ENCODE results near the gene PTOV1. TPM values are rescaled to one million over a fixed set of nuclear protein-coding genes. Genes with fewer than 3 reads are reported as not detected.

The PTOV1 gene
- total and polyA plus RNA-seq, 12 donors, result 67.8 to 220 (median 91.4) TPM

DNA sequence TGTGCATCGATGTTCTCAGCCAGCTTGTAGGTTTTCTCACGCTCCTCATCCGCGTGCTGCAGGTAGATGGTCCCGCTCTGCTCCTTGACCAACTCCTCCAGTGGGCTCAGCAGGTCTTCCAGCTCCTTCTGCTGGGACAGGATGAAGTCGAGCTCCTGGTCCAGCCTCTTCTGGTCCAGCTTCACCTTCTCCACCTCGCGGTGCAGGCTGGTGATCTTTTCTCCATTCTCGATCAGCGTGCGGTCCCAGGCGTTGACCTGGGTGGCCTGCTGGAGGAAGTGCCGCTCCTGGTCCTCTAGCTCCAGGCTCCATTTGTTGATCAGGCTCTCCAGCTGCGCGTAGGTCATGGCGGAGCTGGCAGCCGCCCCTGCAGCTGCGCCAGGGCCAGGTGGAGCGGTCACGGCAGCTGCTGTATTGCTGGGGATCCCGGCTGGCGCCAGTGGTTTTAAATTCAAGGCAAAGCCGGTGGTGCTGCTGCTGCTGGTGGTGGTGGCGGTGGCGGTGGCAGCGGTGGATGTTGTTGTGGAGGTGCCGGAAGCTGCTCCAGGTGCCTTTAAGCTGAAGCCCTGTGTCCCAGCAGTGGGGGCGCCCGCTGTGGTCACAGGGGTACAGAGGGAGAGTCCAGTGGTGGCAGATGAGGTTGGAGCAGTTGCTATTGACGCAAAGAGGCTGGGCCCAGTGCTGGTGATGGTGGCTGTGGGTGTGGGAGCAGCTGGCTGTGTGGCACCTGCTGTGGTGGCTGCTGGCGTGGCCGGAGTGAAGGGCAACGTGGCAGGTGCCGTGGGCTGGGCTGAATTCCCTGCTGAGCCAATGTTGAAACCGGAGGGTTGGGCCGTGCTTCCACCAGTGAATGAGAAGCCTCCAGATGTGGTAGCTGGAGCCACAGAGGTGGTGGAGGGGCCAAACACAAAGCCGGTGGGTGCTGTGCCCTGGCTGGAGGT, 57.8 kb downstream of the PTOV1 start:
- DNase-seq (no peak), ATAC-seq (no peak)
- WGBS, 2 donors, result 96 to 98% methylated on average over 37 of the region's 37 CpGs
- Histone ChIP-seq H3K36me3 (peaks cover 0 to 68% (median 12%) of the 10 kb centered on the region in 9 donors), H3K4me3 (no peak overlapping the region), H3K4me1 (peaks cover 0 to 38% (median 8%) of the 10 kb centered on the region in 9 donors), H3K27ac (no peak overlapping the region), H3K27me3 (no peaks in the 10 kb centered on the region), H3K9me3 (no peaks in the 10 kb centered on the region)
- intact Hi-C loops (cut with DNase I), result no loop called here
- TF ChIP-seq, protein P1, sequence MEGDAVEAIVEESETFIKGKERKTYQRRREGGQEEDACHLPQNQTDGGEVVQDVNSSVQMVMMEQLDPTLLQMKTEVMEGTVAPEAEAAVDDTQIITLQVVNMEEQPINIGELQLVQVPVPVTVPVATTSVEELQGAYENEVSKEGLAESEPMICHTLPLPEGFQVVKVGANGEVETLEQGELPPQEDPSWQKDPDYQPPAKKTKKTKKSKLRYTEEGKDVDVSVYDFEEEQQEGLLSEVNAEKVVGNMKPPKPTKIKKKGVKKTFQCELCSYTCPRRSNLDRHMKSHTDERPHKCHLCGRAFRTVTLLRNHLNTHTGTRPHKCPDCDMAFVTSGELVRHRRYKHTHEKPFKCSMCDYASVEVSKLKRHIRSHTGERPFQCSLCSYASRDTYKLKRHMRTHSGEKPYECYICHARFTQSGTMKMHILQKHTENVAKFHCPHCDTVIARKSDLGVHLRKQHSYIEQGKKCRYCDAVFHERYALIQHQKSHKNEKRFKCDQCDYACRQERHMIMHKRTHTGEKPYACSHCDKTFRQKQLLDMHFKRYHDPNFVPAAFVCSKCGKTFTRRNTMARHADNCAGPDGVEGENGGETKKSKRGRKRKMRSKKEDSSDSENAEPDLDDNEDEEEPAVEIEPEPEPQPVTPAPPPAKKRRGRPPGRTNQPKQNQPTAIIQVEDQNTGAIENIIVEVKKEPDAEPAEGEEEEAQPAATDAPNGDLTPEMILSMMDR (IDR thresholded peaks at IDR 0.05), result no peak

GRCh38 chr19:49910179-49910578, 59.2 kb downstream of the PTOV1 start:
- intact Hi-C loops (cut with DNase I), result no loop called here
- Histone ChIP-seq H3K4me3 (no peak overlapping the region), H3K27me3 (no peaks in the 10 kb centered on the region), H3K36me3 (peaks cover 0 to 82% (median 13%) of the 10 kb centered on the region in 9 donors), H3K9me3 (peaks cover 0 to 1% (median 0%) of the 10 kb centered on the region in 11 donors), H3K27ac (peak overlapping the region in 2 of 10 donors; percentile 62 to 83), H3K4me1 (peaks cover 0 to 28% (median 8%) of the 10 kb centered on the region in 9 donors)
- TF ChIP-seq, protein P1 (IDR thresholded peaks at IDR 0.05), result no peak
- ATAC-seq (peak in 1 of 8 donors; percentile 14), DNase-seq (no peak)
- 94 to 99% methylated on average over 5 of the region's 5 CpGs for WGBS, 2 donors

Small RNA genes lying within 50 kb of the gene (microRNA-seq; reads per million reads assigned to microRNA genes)
- gene MIR4749, result 0 to 0.51 reads per million in 2 donors
- 0.51 to 0.60 reads per million in 2 donors for gene MIR4750
- 0 reads per million in 2 donors for gene MIR6800

Other genes with a start within 250 kb of the PTOV1 start
- 100 to 1,000 TPM in 7 of 10 donors, 10 to 100 TPM in 3; 90.4 to 141 (median 113) TPM for gene RRAS, start 211.0 kb upstream of the PTOV1 start, total RNA-seq
- 100 to 1,000 TPM; 208 to 215 TPM for gene RRAS, start 211.0 kb upstream of the PTOV1 start, polyA plus RNA-seq
- gene SCAF1, start 208.9 kb upstream of the PTOV1 start, total RNA-seq, result 10 to 100 TPM; 41.6 to 60.5 (median 45.2) TPM
- 10 to 100 TPM; 20.2 to 25.8 TPM for gene SCAF1, start 208.9 kb upstream of the PTOV1 start, polyA plus RNA-seq
- gene IRF3, start 185.3 kb upstream of the PTOV1 start, total RNA-seq, result 10 to 100 TPM; 22.3 to 39.4 (median 24.7) TPM
- gene IRF3, start 185.3 kb upstream of the PTOV1 start, polyA plus RNA-seq, result 10 to 100 TPM; 67.8 to 84.2 TPM
- gene BCL2L12, start 185.2 kb upstream of the PTOV1 start, total RNA-seq, result 10 to 100 TPM in 5 of 10 donors, 1 to 10 TPM in 5; 7.8 to 14.6 (median 9.8) TPM
- gene BCL2L12, start 185.2 kb upstream of the PTOV1 start, polyA plus RNA-seq, result 10 to 100 TPM in 1 of 2 donors, 1 to 10 TPM in 1; 8.6 to 19.6 TPM
- gene PRMT1, start 173.9 kb upstream of the PTOV1 start, total RNA-seq, result 100 to 1,000 TPM; 112 to 146 (median 127) TPM
- gene PRMT1, start 173.9 kb upstream of the PTOV1 start, polyA plus RNA-seq, result 100 to 1,000 TPM in 1 of 2 donors, 10 to 100 TPM in 1; 80.0 to 270 TPM
- gene ADM5, start 161.6 kb upstream of the PTOV1 start, total RNA-seq, result under 1 TPM; 0.16 to 0.74 (median 0.47) TPM
- 1 to 10 TPM; 1.1 to 1.6 TPM for gene ADM5, start 161.6 kb upstream of the PTOV1 start, polyA plus RNA-seq
- 1 to 10 TPM; 1.4 to 3.6 (median 1.9) TPM for gene CPT1C, start 160.0 kb upstream of the PTOV1 start, total RNA-seq
- 10 to 100 TPM in 1 of 2 donors, 1 to 10 TPM in 1; 4.8 to 10.7 TPM for gene CPT1C, start 160.0 kb upstream of the PTOV1 start, polyA plus RNA-seq
- gene TSKS, start 87.9 kb upstream of the PTOV1 start, total RNA-seq, result under 1 TPM in 8 of 10 donors, not detected in 2; 0.15 to 0.80 (median 0.36) TPM
- 1 to 10 TPM in 1 of 2 donors, under 1 TPM in 1; 0.64 to 3.4 TPM for gene TSKS, start 87.9 kb upstream of the PTOV1 start, polyA plus RNA-seq
- 100 to 1,000 TPM in 1 of 10 donors, 10 to 100 TPM in 9; 56.0 to 108 (median 62.6) TPM for gene AP2A1, start 84.2 kb upstream of the PTOV1 start, total RNA-seq
- 10 to 100 TPM; 36.1 to 96.3 TPM for gene AP2A1, start 84.2 kb upstream of the PTOV1 start, polyA plus RNA-seq
- gene FUZ, start 37.9 kb upstream of the PTOV1 start, total RNA-seq, result 10 to 100 TPM; 11.4 to 20.8 (median 14.4) TPM
- 10 to 100 TPM; 16.4 to 24.1 TPM for gene FUZ, start 37.9 kb upstream of the PTOV1 start, polyA plus RNA-seq
- gene MED25, start 32.9 kb upstream of the PTOV1 start, total RNA-seq, result 100 to 1,000 TPM in 1 of 10 donors, 10 to 100 TPM in 9; 39.7 to 110 (median 54.9) TPM
- 100 to 1,000 TPM in 1 of 2 donors, 10 to 100 TPM in 1; 39.5 to 149 TPM for gene MED25, start 32.9 kb upstream of the PTOV1 start, polyA plus RNA-seq
- gene PNKP, start 16.4 kb downstream of the PTOV1 start, total RNA-seq, result 10 to 100 TPM; 24.0 to 43.9 (median 34.6) TPM
- 10 to 100 TPM; 31.8 to 91.7 TPM for gene PNKP, start 16.4 kb downstream of the PTOV1 start, polyA plus RNA-seq
- gene AKT1S1, start 26.2 kb downstream of the PTOV1 start, total RNA-seq, result 10 to 100 TPM; 26.0 to 51.9 (median 32.4) TPM
- gene AKT1S1, start 26.2 kb downstream of the PTOV1 start, polyA plus RNA-seq, result 10 to 100 TPM; 42.6 to 48.1 TPM
- 10 to 100 TPM; 40.6 to 57.9 (median 50.6) TPM for gene TBC1D17, start 26.5 kb downstream of the PTOV1 start, total RNA-seq
- 10 to 100 TPM; 30.4 to 41.7 TPM for gene TBC1D17, start 26.5 kb downstream of the PTOV1 start, polyA plus RNA-seq
- 10 to 100 TPM in 1 of 10 donors, under 1 TPM in 7, not detected in 2; 0.26 to 26.9 (median 0.60) TPM for gene IL4I1, start 45.7 kb downstream of the PTOV1 start, total RNA-seq
- under 1 TPM in 1 of 2 donors, not detected in 1; 0.33 TPM for gene IL4I1, start 45.7 kb downstream of the PTOV1 start, polyA plus RNA-seq
- gene ATF5, start 78.0 kb downstream of the PTOV1 start, total RNA-seq, result 10 to 100 TPM in 3 of 10 donors, 1 to 10 TPM in 7; 6.4 to 33.8 (median 9.7) TPM
- gene ATF5, start 78.0 kb downstream of the PTOV1 start, polyA plus RNA-seq, result 10 to 100 TPM; 14.1 to 22.0 TPM
- gene NUP62, start 78.3 kb downstream of the PTOV1 start, total RNA-seq, result 10 to 100 TPM; 23.1 to 48.1 (median 32.7) TPM
- 10 to 100 TPM; 13.2 to 19.7 TPM for gene NUP62, start 78.3 kb downstream of the PTOV1 start, polyA plus RNA-seq
- 1 to 10 TPM in 1 of 10 donors, under 1 TPM in 8, not detected in 1; 0.11 to 1.1 (median 0.42) TPM for gene SIGLEC11, start 110.0 kb downstream of the PTOV1 start, total RNA-seq
- gene SIGLEC11, start 110.0 kb downstream of the PTOV1 start, polyA plus RNA-seq, result 1 to 10 TPM in 1 of 2 donors, under 1 TPM in 1; 0.20 to 1.7 TPM
- gene VRK3, start 174.2 kb downstream of the PTOV1 start, total RNA-seq, result 10 to 100 TPM; 15.1 to 34.9 (median 24.8) TPM
- 10 to 100 TPM; 16.3 to 23.0 TPM for gene VRK3, start 174.2 kb downstream of the PTOV1 start, polyA plus RNA-seq
- 1 to 10 TPM; 1.8 to 4.2 (median 3.3) TPM for gene ZNF473, start 174.8 kb downstream of the PTOV1 start, total RNA-seq
- 1 to 10 TPM; 1.5 to 1.8 TPM for gene ZNF473, start 174.8 kb downstream of the PTOV1 start, polyA plus RNA-seq

Measured in heart right ventricle (tissue), 16 donors.